KMS-11 (cell line): Measurements from ENCODE around the gene TIE1.

Experiments
- H2AFZ ChIP-seq: fragments of 200-600 bp; sonication (generic); 2 replicates; pipeline ENCODE4 v1.6.1; 2016; ENCODE audit warnings: antibody characterized with exemption, mixed run types, low read depth
- H3K27ac ChIP-seq: fragments of 200-600 bp; sonication (generic); 2 replicates; pipeline ENCODE4 v1.6.1; 2016; ENCODE audit warnings: mild to moderate bottlenecking, mixed run types
- H3K27me3 ChIP-seq: fragments of 200-600 bp; sonication (generic); 2 replicates; pipeline ENCODE4 v1.6.1; 2017; ENCODE audit warnings: mild to moderate bottlenecking, low read depth, mixed run types, moderate library complexity; ENCODE audit not compliant: insufficient read depth
- H3K36me3 ChIP-seq: fragments of 200-600 bp; sonication (generic); 2 replicates; pipeline ENCODE4 v1.6.1; 2017; ENCODE audit warnings: mild to moderate bottlenecking, mixed run types; ENCODE audit not compliant: insufficient read depth
- H3K4me1 ChIP-seq: fragments of 200-600 bp; sonication (generic); 2 replicates; pipeline ENCODE4 v1.6.1; 2016; ENCODE audit warnings: mild to moderate bottlenecking, low read depth, mixed run types; ENCODE audit not compliant: poor library complexity, severe bottlenecking
- H3K4me2 ChIP-seq: fragments of 200-600 bp; sonication (generic); 2 replicates; pipeline ENCODE4 v1.7.0; 2016; ENCODE audit warnings: mild to moderate bottlenecking, mixed run types
- H3K4me3 ChIP-seq: fragments of 200-600 bp; sonication (generic); IDR thresholded peaks from 2 replicates; pipeline ENCODE4 v1.6.1; 2017; ENCODE audit warnings: low read depth, low read length, mixed read lengths; ENCODE audit not compliant: insufficient read depth
- H3K79me2 ChIP-seq: fragments of 200-600 bp; sonication (generic); 2 replicates; pipeline ENCODE4 v1.6.1; 2016; ENCODE audit warnings: low read depth, mixed run types; ENCODE audit not compliant: insufficient read depth
- H3K9ac ChIP-seq: fragments of 200-600 bp; sonication (generic); 2 replicates; pipeline ENCODE4 v1.6.1; 2016; ENCODE audit warnings: mild to moderate bottlenecking, mixed run types
- H4K20me1 ChIP-seq: fragments of 200-600 bp; sonication (generic); 2 replicates; pipeline ENCODE4 v1.6.1; 2016; ENCODE audit warnings: mild to moderate bottlenecking, mixed run types; ENCODE audit not compliant: insufficient read depth
- CTCF ChIP-seq: fragments of 200-600 bp; sonication (generic); conservative IDR thresholded peaks from 2 replicates; pipeline ENCODE4 v1.6.1; 2017; ENCODE audit warnings: low read depth, mild to moderate bottlenecking, antibody characterized with exemption, low read length, moderate library complexity, mixed read lengths

Gene TIE1

GRCh38 chr1:43303471-43304313 is 2.9 kb downstream of the TIE1 start:
- Histone ChIP-seq H3K4me3 (no peak overlapping the region), H3K36me3 (no peaks in the 10 kb centered on the region), H3K4me2 (no peak overlapping the region), H3K27me3 (no peaks in the 10 kb centered on the region; the same call in 1 of the 2 replicates), H3K27ac (no peak overlapping the region), H4K20me1 (no peaks in the 10 kb centered on the region), H3K79me2 (no peaks in the 10 kb centered on the region), H2AFZ (no peak overlapping the region), H3K9ac (no peak overlapping the region), H3K4me1 (no peaks in the 10 kb centered on the region)
- no peak for TF ChIP-seq CTCF

- H4K20me1 ChIP-seq, result no peaks in the 10 kb centered on the region
- no peak overlapping the region for H2AFZ ChIP-seq
- no peak overlapping the region for H3K4me3 ChIP-seq
- no peak for TF ChIP-seq CTCF
- no peak overlapping the region for H3K9ac ChIP-seq
- H3K27ac ChIP-seq, result no peak overlapping the region
- no peaks in the 10 kb centered on the region; the same call in 1 of the 2 replicates for H3K27me3 ChIP-seq
- no peaks in the 10 kb centered on the region for H3K79me2 ChIP-seq
- no peaks in the 10 kb centered on the region for H3K4me1 ChIP-seq
- H3K36me3 ChIP-seq, result no peaks in the 10 kb centered on the region
- H3K4me2 ChIP-seq, result no peak overlapping the region
Observed at GRCh38 chr1:43304314-43304681, 3.5 kb downstream of the TIE1 start.

GRCh38 chr1:43304771-43305300 is 4.1 kb downstream of the TIE1 start:
- TF ChIP-seq CTCF, result no peak
- no peaks in the 10 kb centered on the region for H3K79me2 ChIP-seq
- no peaks in the 10 kb centered on the region for H3K36me3 ChIP-seq
- H3K4me1 ChIP-seq, result no peaks in the 10 kb centered on the region
- no peaks in the 10 kb centered on the region; the same call in 1 of the 2 replicates for H3K27me3 ChIP-seq
- H3K4me2 ChIP-seq, result no peak overlapping the region
- H3K27ac ChIP-seq, result no peak overlapping the region
- no peaks in the 10 kb centered on the region for H4K20me1 ChIP-seq
- no peak overlapping the region for H2AFZ ChIP-seq
- no peak overlapping the region for H3K9ac ChIP-seq
- H3K4me3 ChIP-seq, result no peak overlapping the region

GRCh38 chr1:43305461-43305860 is 4.7 kb downstream of the TIE1 start:
- Histone ChIP-seq H3K9ac (no peak overlapping the region), H3K4me2 (no peak overlapping the region), H4K20me1 (no peaks in the 10 kb centered on the region), H3K27ac (no peak overlapping the region), H3K36me3 (no peaks in the 10 kb centered on the region), H3K27me3 (no peaks in the 10 kb centered on the region; the same call in 1 of the 2 replicates), H3K79me2 (no peaks in the 10 kb centered on the region), H3K4me3 (no peak overlapping the region), H3K4me1 (no peaks in the 10 kb centered on the region), H2AFZ (no peak overlapping the region)
- TF ChIP-seq CTCF, result no peak
